GM12878 (cell line): ENCODE data around the gene KLF6. TPM values are rescaled to one million over a fixed set of nuclear protein-coding genes. Genes with fewer than 3 reads are reported as not detected.

Experiments used
- ATF3 ChIP-seq: IDR thresholded peaks from 2 replicates; pipeline ENCODE4 v1.6.1; 2011; ENCODE audit warnings: low read depth, mild to moderate bottlenecking, low read length, moderate library complexity, borderline replicate concordance; ENCODE audit errors: extremely low read depth
- ATF7 ChIP-seq: fragments of 450-650 bp; IDR thresholded peaks from 2 replicates; pipeline ENCODE4 v1.6.1; 2016; ENCODE audit warnings: low read depth, mild to moderate bottlenecking
- BHLHE40 ChIP-seq, 2 experiments: fragments of 450-650 bp in 1 of 2; IDR thresholded peaks; 2 replicates each; pipeline ENCODE4 v1.6.1; 2011 to 2017; ENCODE audit warnings: low read depth in 2 of 2, borderline replicate concordance in 1 of 2, improper control_type of control experiment in 1 of 2, low read length in 1 of 2, mild to moderate bottlenecking in 1 of 2
- CEBPZ ChIP-seq: fragments of 150-350 bp; IDR thresholded peaks from 2 replicates; pipeline ENCODE4 v1.6.1; 2016; ENCODE audit warnings: low read depth, low read length
- CHD1 ChIP-seq: IDR thresholded peaks from 2 replicates; pipeline ENCODE4 v1.6.1; 2012; ENCODE audit warnings: low read depth, low read length, improper control_type of control experiment
- CHD2 ChIP-seq: IDR thresholded peaks from 2 replicates; pipeline ENCODE4 v1.6.1; 2011; ENCODE audit warnings: low read depth, low read length, improper control_type of control experiment, borderline replicate concordance
- ESRRA ChIP-seq: IDR thresholded peaks from 2 replicates; pipeline ENCODE4 v1.6.1; 2012; ENCODE audit warnings: mild to moderate bottlenecking, low read length, improper control_type of control experiment
- FOXK2 ChIP-seq: fragments of 450-650 bp; IDR thresholded peaks from 2 replicates; pipeline ENCODE4 v1.6.1; 2017; ENCODE audit warnings: mild to moderate bottlenecking, moderate library complexity
- KLF5 ChIP-seq: fragments of 450-650 bp; IDR thresholded peaks from 2 replicates; pipeline ENCODE4 v1.6.1; 2014; ENCODE audit warnings: mild to moderate bottlenecking; ENCODE audit not compliant: partially characterized antibody
- MEF2B ChIP-seq: fragments of 450-650 bp; IDR thresholded peaks from 2 replicates; pipeline ENCODE4 v1.6.1; 2018; ENCODE audit warnings: mild to moderate bottlenecking, moderate library complexity; ENCODE audit not compliant: partially characterized antibody, poor library complexity, severe bottlenecking
- MLLT1 ChIP-seq: fragments of 450-650 bp; IDR thresholded peaks from 2 replicates; pipeline ENCODE4 v1.6.1; 2016; ENCODE audit warnings: mild to moderate bottlenecking
- MXI1 ChIP-seq: fragments of 150-350 bp; IDR thresholded peaks from 2 replicates; pipeline ENCODE4 v1.6.1; 2011; ENCODE audit warnings: low read depth, mild to moderate bottlenecking, inconsistent platforms, low read length, improper control_type of control experiment
- POU2F2 ChIP-seq: IDR thresholded peaks from 3 replicates; pipeline ENCODE4 v1.6.1; 2011; ENCODE audit warnings: low read depth, mild to moderate bottlenecking, low read length, borderline replicate concordance
- RAD21 ChIP-seq: IDR thresholded peaks from 2 replicates; pipeline ENCODE4 v1.6.1; 2011; ENCODE audit warnings: mild to moderate bottlenecking, low read depth, low read length, moderate library complexity; ENCODE audit not compliant: insufficient read depth
- RELA ChIP-seq: fragments of 450-650 bp; IDR thresholded peaks from 2 replicates; pipeline ENCODE4 v1.8.0; 2014; ENCODE audit warnings: borderline replicate concordance; ENCODE audit not compliant: partially characterized antibody
- REST ChIP-seq: IDR thresholded peaks from 2 replicates; pipeline ENCODE4 v1.6.1; 2012; ENCODE audit warnings: mild to moderate bottlenecking, low read depth, low read length
- SIX5 ChIP-seq: IDR thresholded peaks from 2 replicates; pipeline ENCODE4 v1.6.1; 2011; ENCODE audit warnings: mild to moderate bottlenecking, low read depth, low read length, moderate library complexity; ENCODE audit not compliant: severe bottlenecking
- SPI1 ChIP-seq: IDR thresholded peaks from 2 replicates; pipeline ENCODE4 v1.6.1; 2011; ENCODE audit warnings: low read depth, mild to moderate bottlenecking, low read length, moderate library complexity, borderline replicate concordance; ENCODE audit not compliant: insufficient read depth
- TAF1 ChIP-seq: IDR thresholded peaks from 2 replicates; pipeline ENCODE4 v1.6.1; 2011; ENCODE audit warnings: mild to moderate bottlenecking, low read depth, low read length, borderline replicate concordance
- YBX1 ChIP-seq: fragments of 450-650 bp; IDR thresholded peaks from 2 replicates; pipeline ENCODE4 v1.6.1; 2016; ENCODE audit warnings: antibody characterized with exemption
- ZNF217 ChIP-seq: fragments of 450-650 bp; IDR thresholded peaks from 2 replicates; pipeline ENCODE4 v1.6.1; 2017; ENCODE audit warnings: antibody characterized with exemption, mild to moderate bottlenecking
- ZNF274 ChIP-seq: IDR thresholded peaks from one replicate; pipeline ENCODE4 v1.8.0; 2011; ENCODE audit not compliant: insufficient read length, insufficient read depth
- polyA plus RNA-seq, 11 experiments: library from polyadenylated mRNA; depleted of rRNA in 4 of 11; unstranded in 6 of 11; stranded (reverse) in 5 of 11; fragments of >200 nt; fragmentation: Nextera tagmentation in 4 of 11; fragmentation: Illumina TruSeq in 1 of 11; extraction: Ambion mirVana in 4 of 11; extraction: Trizol in 1 of 11; gene quantifications; 1 replicate in 1 of 11; 2 replicates in 10 of 11; pipeline versions ENCODE4 v1.2.1 to v1.2.3, GENCODE V29; 2011 to 2016; ENCODE audit warnings: inconsistent platforms in 2 of 11, missing spikeins in 2 of 11, low read depth in 1 of 11
- total RNA-seq, 4 experiments: library from RNA; depleted of rRNA in 3 of 4; stranded (reverse); fragments of >200 nt in 3 of 4; fragmentation: Illumina TruSeq in 1 of 4; extraction: Trizol in 1 of 4; gene quantifications; 2 replicates each; pipeline versions ENCODE4 v1.2.1 to v1.2.3, GENCODE V29; 2013 to 2021

Gene KLF6
- total and polyA plus RNA-seq, 10 of the 15 experiments (the other 5 are each of a cell fraction or from before 2014, with no cell fraction given), result 7.4 to 54.1 (median 23.5) TPM

GRCh38 chr10:3805201-3805790, 20.3 kb upstream of the KLF6 start (continued):
- no peak for TF ChIP-seq RELA
- TF ChIP-seq ESRRA, result no peak
- TF ChIP-seq ZNF274, result no peak
- TF ChIP-seq ATF3, result no peak
- no peak; the same call in 1 of the 2 replicates for TF ChIP-seq FOXK2
- TF ChIP-seq MXI1, result peak; percentile 38; the same call in 1 of the 2 replicates
- TF ChIP-seq RAD21, result no peak
- peak in 1 of 2 experiments; percentile 11; a peak in 2 of 4 replicates for TF ChIP-seq BHLHE40 (IDR thresholded peaks at IDR 0.05; ENCODE audit: borderline replicate concordance in 1 of 2, low read depth in 2 of 2, low read length in 1 of 2)
- TF ChIP-seq ZNF217, result no peak
- no peak for TF ChIP-seq KLF5
- no peak for TF ChIP-seq CHD1
- TF ChIP-seq CHD2, result peak; percentile 25; the same call in 1 of the 2 replicates
- TF ChIP-seq MEF2B, result peak; percentile 89
- no peak for TF ChIP-seq CEBPZ
- no peak for TF ChIP-seq YBX1
- TF ChIP-seq SIX5, result no peak
- TF ChIP-seq MLLT1, result no peak
- TF ChIP-seq REST, result no peak
- TF ChIP-seq ATF7, result peak; percentile 82
- peak; percentile 84 for TF ChIP-seq SPI1
- no peak for TF ChIP-seq TAF1
- TF ChIP-seq POU2F2, result no peak
